Suprapubic skin (tissue), 4 donors: ENCODE measurements around the gene OCEL1. TPM values are rescaled to one million over a fixed set of nuclear protein-coding genes. Genes with fewer than 3 reads are reported as not detected.
"Not testable (repeated sequence)": the region's sequence is repeated elsewhere in the genome, so short reads cannot be mapped to it uniquely, and the experiment has no call there.

Experiments
- DNase-seq, 2 donors: peaks; one replicate each; pipeline ENCODE4 v3.0.0-alpha.2; 2019; ENCODE audit warnings: low spot score in 2 of 2
- H3K27ac ChIP-seq: fragments of 200-600 bp; sonication (generic); one replicate; pipeline ENCODE4 v1.5.1; 2019
- H3K27me3 ChIP-seq: fragments of 200-600 bp; sonication (generic); one replicate; pipeline ENCODE4 v1.5.1; 2019
- H3K36me3 ChIP-seq: fragments of 200-600 bp; sonication (generic); one replicate; pipeline ENCODE4 v1.5.1; 2019
- H3K4me1 ChIP-seq: fragments of 200-600 bp; sonication (generic); one replicate; pipeline ENCODE4 v1.5.1; 2019
- H3K4me3 ChIP-seq: fragments of 200-600 bp; sonication (generic); one replicate; pipeline ENCODE4 v1.5.1; 2019; ENCODE audit warnings: mild to moderate bottlenecking
- H3K9me3 ChIP-seq: fragments of 200-600 bp; sonication (generic); one replicate; pipeline ENCODE4 v1.5.1; 2019
- CTCF ChIP-seq, 2 donors: fragments of 200-600 bp in 1 of 2; fragments of 450-650 bp in 1 of 2; sonication (generic) in 1 of 2; IDR thresholded peaks; one replicate each; pipeline ENCODE4 v1.5.1; 2016 to 2019; ENCODE audit warnings: antibody characterized with exemption in 2 of 2, mild to moderate bottlenecking in 1 of 2, moderate library complexity in 1 of 2
- EP300 ChIP-seq: sonication (generic); formaldehyde crosslinking; IDR thresholded peaks from one replicate; pipeline ENCODE4 v1.6.1; 2017; ENCODE audit warnings: antibody characterized with exemption
- POLR2A ChIP-seq, 2 donors: fragments of 450-650 bp; IDR thresholded peaks; one replicate each; pipeline ENCODE4 v1.6.1; 2017; ENCODE audit warnings: antibody characterized with exemption in 2 of 2, mild to moderate bottlenecking in 2 of 2, moderate library complexity in 2 of 2
- POLR2AphosphoS5 ChIP-seq, 3 donors: sonication (generic); formaldehyde crosslinking; IDR thresholded peaks; one replicate each; pipeline ENCODE4 v1.6.1; 2017; ENCODE audit warnings: antibody characterized with exemption in 3 of 3
- WGBS: methylation state at CpG from one replicate; pipeline ENCODE4 v1.1.5; 2018; 5-methylcytosine and 5-hydroxymethylcytosine counted together
- total RNA-seq, 4 donors: library from RNA; depleted of rRNA; stranded (reverse); fragments of >200 nt; gene quantifications; one replicate each; pipeline ENCODE4 v1.1.0, GENCODE V29; 2016

OCEL1 gene
- total RNA-seq, 4 donors from 2014 or later: 2.7 to 9.7 (median 4.8) TPM

- DNase-seq: no peak
- Histone ChIP-seq H3K9me3 (no peaks in the 10 kb centered on the region), H3K27ac (no peak overlapping the region), H3K4me3 (no peak overlapping the region), H3K4me1 (no peaks in the 10 kb centered on the region), H3K36me3 (peaks cover 79% of the 10 kb centered on the region), H3K27me3 (no peaks in the 10 kb centered on the region)
- WGBS: 81% methylated on average over 5 of the region's 12 CpGs
- no peak for TF ChIP-seq EP300
- TF ChIP-seq POLR2A (IDR thresholded peaks at IDR 0.05): no peak
- no peak for TF ChIP-seq POLR2AphosphoS5 (IDR thresholded peaks at IDR 0.05)
- TF ChIP-seq CTCF (IDR thresholded peaks at IDR 0.05): no peak
These were observed 41.6 kb upstream of the OCEL1 start for GRCh38 chr19:17184371-17184841.

GRCh38 chr19:17185590-17185989, 40.4 kb upstream of the OCEL1 start:
- H3K4me3 ChIP-seq: no peak overlapping the region
- 88% methylated on average over 8 of the region's 8 CpGs for WGBS
- TF ChIP-seq CTCF (IDR thresholded peaks at IDR 0.05) (no peak), POLR2AphosphoS5 (IDR thresholded peaks at IDR 0.05) (no peak), EP300 (no peak), POLR2A (IDR thresholded peaks at IDR 0.05) (no peak)
- H3K4me1 ChIP-seq: no peaks in the 10 kb centered on the region
- H3K36me3 ChIP-seq: peaks cover 90% of the 10 kb centered on the region
- H3K27ac ChIP-seq: no peak overlapping the region
- H3K27me3 ChIP-seq: no peaks in the 10 kb centered on the region
- H3K9me3 ChIP-seq: no peaks in the 10 kb centered on the region
- DNase-seq: no peak

- WGBS: 79% methylated on average over 6 of the region's 6 CpGs
- H3K4me3 ChIP-seq, DNase-seq, H3K27ac ChIP-seq, H3K27me3 ChIP-seq, H3K4me1 ChIP-seq, H3K9me3 ChIP-seq: not testable (repeated sequence)
- H3K36me3 ChIP-seq: peaks cover 90% of the 10 kb centered on the region
These were observed 34.3 kb upstream of the OCEL1 start for GRCh38 chr19:17191736-17192135.

- Histone ChIP-seq H3K36me3 (peaks cover 86% of the 10 kb centered on the region), H3K27me3 (no peaks in the 10 kb centered on the region), H3K4me3 (no peak overlapping the region), H3K27ac (no peak overlapping the region), H3K9me3 (no peaks in the 10 kb centered on the region), H3K4me1 (no peaks in the 10 kb centered on the region)
- 95% methylated on average over 9 of the region's 26 CpGs for WGBS
- no peak for DNase-seq
- no peak for TF ChIP-seq POLR2A (IDR thresholded peaks at IDR 0.05)
- TF ChIP-seq EP300: no peak
- TF ChIP-seq CTCF (IDR thresholded peaks at IDR 0.05): no peak
- TF ChIP-seq POLR2AphosphoS5 (IDR thresholded peaks at IDR 0.05): no peak
These were observed 33.3 kb upstream of the OCEL1 start for GRCh38 chr19:17192751-17193150.

- H3K27ac ChIP-seq: no peak overlapping the region
- no peaks in the 10 kb centered on the region for H3K4me1 ChIP-seq
- no peak for DNase-seq
- no peak for TF ChIP-seq CTCF (IDR thresholded peaks at IDR 0.05)
- TF ChIP-seq POLR2AphosphoS5 (IDR thresholded peaks at IDR 0.05): no peak
- TF ChIP-seq EP300: no peak
- no peak for TF ChIP-seq POLR2A (IDR thresholded peaks at IDR 0.05)
- H3K4me3 ChIP-seq: no peak overlapping the region
- peaks cover 84% of the 10 kb centered on the region for H3K36me3 ChIP-seq
- H3K9me3 ChIP-seq: no peaks in the 10 kb centered on the region
- no peaks in the 10 kb centered on the region for H3K27me3 ChIP-seq
- WGBS: 95% methylated on average over 13 of the region's 16 CpGs
These were observed 31.4 kb upstream of the OCEL1 start for GRCh38 chr19:17194608-17195007.

- no peaks in the 10 kb centered on the region for H3K27me3 ChIP-seq
- DNase-seq: no peak
- H3K9me3 ChIP-seq: no peaks in the 10 kb centered on the region
- H3K27ac ChIP-seq: no peak overlapping the region
- H3K36me3 ChIP-seq: peaks cover 83% of the 10 kb centered on the region
- H3K4me1 ChIP-seq: no peaks in the 10 kb centered on the region
- no peak overlapping the region for H3K4me3 ChIP-seq
- WGBS: 93% methylated on average over 3 of the region's 23 CpGs
- TF ChIP-seq EP300 (no peak), POLR2AphosphoS5 (IDR thresholded peaks at IDR 0.05) (no peak), CTCF (IDR thresholded peaks at IDR 0.05) (no peak), POLR2A (IDR thresholded peaks at IDR 0.05) (no peak)
These were observed 30.9 kb upstream of the OCEL1 start for GRCh38 chr19:17195106-17195505.
